Adrenal gland (tissue), 12 donors: ENCODE measurements around the gene ECE2. TPM values are rescaled to one million over a fixed set of nuclear protein-coding genes. Genes with fewer than 3 reads are reported as not detected.

Experiments
- DNase-seq, 7 donors: peaks; one replicate each; pipeline ENCODE4 v3.0.0-alpha.2; 2019 to 2020
- H3K27ac ChIP-seq, 5 donors: fragments of 200-600 bp; sonication (generic) in 4 of 5; 1 replicate in 3 of 5; 2 replicates in 2 of 5; pipeline versions ENCODE4 v1.5.1 to v1.8.0; 2016 to 2020; ENCODE audit warnings: mild to moderate bottlenecking in 1 of 5
- H3K27me3 ChIP-seq: fragments of 200-600 bp; 2 replicates; pipeline ENCODE4 v1.8.0; 2021
- H3K36me3 ChIP-seq, 2 donors: fragments of 200-600 bp; replicated peaks in 1 of 2; 1 replicate in 1 of 2; 2 replicates in 1 of 2; pipeline versions ENCODE4 v1.5.1 to v1.8.0; 2018 to 2022
- H3K4me1 ChIP-seq, 2 donors: fragments of 200-600 bp; replicated peaks in 1 of 2; 1 replicate in 1 of 2; 2 replicates in 1 of 2; pipeline versions ENCODE4 v1.5.1 to v1.8.0; 2018 to 2021
- H3K4me3 ChIP-seq, 4 donors: fragments of 200-600 bp; sonication (generic) in 3 of 4; one replicate each; pipeline ENCODE4 v1.5.1; 2016 to 2018
- H3K9me3 ChIP-seq, 3 donors: fragments of 200-600 bp; sonication (generic) in 1 of 3; replicated peaks in 1 of 3; 1 replicate in 2 of 3; 2 replicates in 1 of 3; pipeline versions ENCODE4 v1.5.1 to v1.8.0; 2016 to 2021
- POLR2A ChIP-seq, 2 donors: fragments of 450-650 bp; IDR thresholded peaks; one replicate each; pipeline ENCODE4 v1.6.1; 2017; ENCODE audit warnings: antibody characterized with exemption in 2 of 2, mild to moderate bottlenecking in 2 of 2, moderate library complexity in 1 of 2
- WGBS, 4 donors: extraction: QIAGEN DNeasy Blood & Tissue Kit in 2 of 4; methylation state at CpG; one replicate each; pipeline versions ENCODE4 v1.1.5 to v1.1.7; 2013 to 2017; 5-methylcytosine and 5-hydroxymethylcytosine counted together
- intact Hi-C, 2 donors: fragments of 100-400 bp; cut with DNase I; formaldehyde crosslinking; loops; one replicate each; pipeline versions ENCODE4 v1.14.1 to v1.15.0; 2022 to 2023
- polyA plus RNA-seq, 3 donors: library from polyadenylated mRNA; stranded (reverse); fragments of 200-250 nt in 2 of 3; fragments of 350-450 nt in 1 of 3; fragmentation: Illumina TruSeq in 1 of 3; extraction: RNeasy Lipid Tissue Mini Kit (QIAGEN cat#74804) in 1 of 3; gene quantifications; one replicate each; pipeline ENCODE4 v1.2.3, GENCODE V29; 2013 to 2014
- total RNA-seq, 9 donors: library from RNA; depleted of rRNA in 4 of 9; stranded (reverse); fragments of >200 nt in 4 of 9; fragments of 120-200 nt in 1 of 9; fragmentation: NEBNext Ultra II Directional in 1 of 9; extraction: Animal tissue kit (Norgen Biotek cat#: 25700) in 1 of 9; gene quantifications; one replicate each; pipeline versions ENCODE4 v1.1.0 to v1.2.4, GENCODE V29; 2013 to 2023
- TF ChIP-seq, protein P1 (sequence below), 6 experiments: fragments of 450-650 bp in 4 of 6; fragments of 200-600 bp in 2 of 6; sonication (generic) in 1 of 6; IDR thresholded peaks; 1 replicate in 5 of 6; 2 replicates in 1 of 6; pipeline versions ENCODE4 v1.5.1 to v1.8.0; 2016 to 2021; ENCODE audit warnings: antibody characterized with exemption in 6 of 6, mild to moderate bottlenecking in 2 of 6, moderate library complexity in 1 of 6
- donor health status: healthy with polysubstance abuse.
- donor health status: Bipolar disorder and iron deficiency.
- donor health status: DM: yes; HTN: yes; CAD: no.
- donor health status: DM: no; HTN: no; CAD: no.
- donor health status: DM: no; HTN: no; CAD: no.
- donor health status: DM: yes; HTN: yes; CAD: no.

ECE2 gene
- total and polyA plus RNA-seq, 12 donors = 0.27 to 15.2 (median 5.8) TPM; not detected in 4

DNA sequence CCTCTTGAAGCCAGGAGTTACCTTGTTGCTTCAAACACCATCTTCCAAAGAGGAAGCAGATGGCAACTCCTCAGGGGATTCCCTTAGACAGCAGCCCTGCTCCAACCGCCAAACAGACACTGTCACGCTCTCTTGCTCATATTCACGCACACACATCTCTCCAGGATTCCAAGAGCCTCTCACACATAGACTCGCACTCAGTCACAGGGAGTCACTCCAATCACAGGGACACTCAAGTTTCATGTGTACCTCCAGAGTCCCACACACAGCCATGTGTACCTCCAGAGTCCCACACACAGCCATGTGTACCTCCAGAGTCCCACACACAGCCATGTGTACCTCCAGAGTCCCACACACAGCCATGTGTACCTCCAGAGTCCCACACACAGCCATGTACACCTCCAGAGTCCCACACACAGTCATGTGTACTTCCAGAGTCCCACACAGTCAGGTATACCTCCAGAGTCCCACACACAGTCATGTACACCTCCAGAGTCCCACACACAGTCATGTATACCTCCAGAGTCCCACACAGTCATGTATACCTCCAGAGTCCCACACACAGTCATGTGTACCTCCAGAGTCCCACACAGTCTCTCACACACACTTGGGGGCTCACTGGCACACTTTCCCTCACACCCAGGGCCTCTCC lies 40.3 kb upstream of the ECE2 start:
- no peaks in the 10 kb centered on the region for H3K9me3 ChIP-seq
- H3K27ac ChIP-seq = peak overlapping the region in 1 of 5 donors; percentile 78
- peaks cover 0 to 11% of the 10 kb centered on the region in 2 donors for H3K36me3 ChIP-seq
- intact Hi-C loops = loop anchor here in 1 of 2 donors (5.0 kb wide), 1 partner anchor 43 kb away; no protein-coding TSS in a partner anchor
- no peak overlapping the region for H3K4me3 ChIP-seq
- H3K4me1 ChIP-seq = peaks cover 11 to 44% of the 10 kb centered on the region in 2 donors
- 75 to 93% (median 84%) methylated on average over 3 to 4 of the region's 4 CpGs for WGBS, 4 donors
- TF ChIP-seq, protein P1, sequence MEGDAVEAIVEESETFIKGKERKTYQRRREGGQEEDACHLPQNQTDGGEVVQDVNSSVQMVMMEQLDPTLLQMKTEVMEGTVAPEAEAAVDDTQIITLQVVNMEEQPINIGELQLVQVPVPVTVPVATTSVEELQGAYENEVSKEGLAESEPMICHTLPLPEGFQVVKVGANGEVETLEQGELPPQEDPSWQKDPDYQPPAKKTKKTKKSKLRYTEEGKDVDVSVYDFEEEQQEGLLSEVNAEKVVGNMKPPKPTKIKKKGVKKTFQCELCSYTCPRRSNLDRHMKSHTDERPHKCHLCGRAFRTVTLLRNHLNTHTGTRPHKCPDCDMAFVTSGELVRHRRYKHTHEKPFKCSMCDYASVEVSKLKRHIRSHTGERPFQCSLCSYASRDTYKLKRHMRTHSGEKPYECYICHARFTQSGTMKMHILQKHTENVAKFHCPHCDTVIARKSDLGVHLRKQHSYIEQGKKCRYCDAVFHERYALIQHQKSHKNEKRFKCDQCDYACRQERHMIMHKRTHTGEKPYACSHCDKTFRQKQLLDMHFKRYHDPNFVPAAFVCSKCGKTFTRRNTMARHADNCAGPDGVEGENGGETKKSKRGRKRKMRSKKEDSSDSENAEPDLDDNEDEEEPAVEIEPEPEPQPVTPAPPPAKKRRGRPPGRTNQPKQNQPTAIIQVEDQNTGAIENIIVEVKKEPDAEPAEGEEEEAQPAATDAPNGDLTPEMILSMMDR (IDR thresholded peaks at IDR 0.05) = no peak
- TF ChIP-seq POLR2A (IDR thresholded peaks at IDR 0.05) = no peak
- H3K27me3 ChIP-seq = peaks cover 5% of the 10 kb centered on the region
- no peak for DNase-seq

DNA sequence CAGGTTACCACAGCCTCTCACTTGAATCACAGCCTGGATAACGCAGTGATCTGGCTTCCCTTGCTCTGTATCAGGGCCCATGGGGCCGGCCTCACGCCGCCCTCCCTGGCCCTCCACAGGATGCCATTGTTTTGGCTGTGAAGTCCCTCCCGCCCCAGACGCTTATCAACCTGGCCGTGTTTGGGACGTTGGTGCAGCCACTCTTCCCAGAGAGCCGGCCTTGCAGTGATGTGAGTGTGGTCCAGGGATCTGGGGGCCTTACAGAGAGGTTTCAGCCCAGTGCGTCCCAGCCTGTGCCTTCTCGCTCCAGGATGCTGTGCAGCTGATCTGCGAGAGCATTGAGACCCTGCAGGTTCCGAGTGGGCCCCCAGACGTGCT lies 39.8 kb upstream of the ECE2 start:
- Histone ChIP-seq H3K4me1 (peaks cover 8 to 44% of the 10 kb centered on the region in 2 donors), H3K27ac (peak overlapping the region in 1 of 5 donors; percentile 30), H3K4me3 (no peak overlapping the region), H3K27me3 (no peaks in the 10 kb centered on the region), H3K36me3 (peaks cover 0 to 11% of the 10 kb centered on the region in 2 donors), H3K9me3 (no peaks in the 10 kb centered on the region)
- no peak for TF ChIP-seq POLR2A (IDR thresholded peaks at IDR 0.05)
- TF ChIP-seq, protein P1 (IDR thresholded peaks at IDR 0.05) = no peak
- no peak for DNase-seq
- WGBS, 4 donors = 72 to 80% (median 74%) methylated on average over 4 to 14 of the region's 14 CpGs
- intact Hi-C loops = loop anchor here in 1 of 2 donors (5.0 kb wide), 1 partner anchor 44 kb away; no protein-coding TSS in a partner anchor

- no peak for DNase-seq
- TF ChIP-seq, protein P1 (IDR thresholded peaks at IDR 0.05) = no peak
- TF ChIP-seq POLR2A (IDR thresholded peaks at IDR 0.05) = no peak
- H3K36me3 ChIP-seq = peaks cover 0 to 11% of the 10 kb centered on the region in 2 donors
- no peak overlapping the region for H3K4me3 ChIP-seq
- intact Hi-C loops = loop anchor here in 1 of 2 donors (5.0 kb wide), 1 partner anchor 44 kb away; no protein-coding TSS in a partner anchor
- peak overlapping the region in 1 of 5 donors; percentile 30 for H3K27ac ChIP-seq
- WGBS, 4 donors = 79 to 100% (median 90%) methylated on average over 1 to 3 of the region's 3 CpGs
- no peaks in the 10 kb centered on the region for H3K9me3 ChIP-seq
- peaks cover 7 to 44% of the 10 kb centered on the region in 2 donors for H3K4me1 ChIP-seq
- no peaks in the 10 kb centered on the region for H3K27me3 ChIP-seq
These were observed 39.2 kb upstream of the ECE2 start for GRCh38 chr3:184236636-184237035.

- peak overlapping the region in 1 of 5 donors; percentile 30 for H3K27ac ChIP-seq
- no peaks in the 10 kb centered on the region for H3K27me3 ChIP-seq
- no peak overlapping the region for H3K4me3 ChIP-seq
- intact Hi-C loops = loop anchor here in 1 of 2 donors (5.0 kb wide), 1 partner anchor 45 kb away; no protein-coding TSS in a partner anchor
- peaks cover 0 to 14% of the 10 kb centered on the region in 2 donors for H3K36me3 ChIP-seq
- H3K4me1 ChIP-seq = peaks cover 7 to 44% of the 10 kb centered on the region in 2 donors
- H3K9me3 ChIP-seq = no peaks in the 10 kb centered on the region
- no peak for DNase-seq
- WGBS, 4 donors = 86 to 93% (median 89%) methylated on average over 3 to 7 of the region's 7 CpGs; no CpG with 5 or more reads in 1 of the 4 donors
- no peak for TF ChIP-seq POLR2A (IDR thresholded peaks at IDR 0.05)
- TF ChIP-seq, protein P1 (IDR thresholded peaks at IDR 0.05) = no peak
These were observed 38.6 kb upstream of the ECE2 start for GRCh38 chr3:184237211-184237610.
